Activated CD4-positive, alpha-beta T cell treated with anti-CD3 and anti-CD28 coated beads for 1 hour (primary cell): ENCODE data around the gene HUS1.
"Not testable (repeated sequence)": the region's sequence is repeated elsewhere in the genome, so short reads cannot be mapped to it uniquely, and the experiment has no call there.

Experiments used
- DNase-seq: peaks from one replicate; pipeline ENCODE4 v3.0.0-alpha.2; 2020

Gene HUS1

DNA sequence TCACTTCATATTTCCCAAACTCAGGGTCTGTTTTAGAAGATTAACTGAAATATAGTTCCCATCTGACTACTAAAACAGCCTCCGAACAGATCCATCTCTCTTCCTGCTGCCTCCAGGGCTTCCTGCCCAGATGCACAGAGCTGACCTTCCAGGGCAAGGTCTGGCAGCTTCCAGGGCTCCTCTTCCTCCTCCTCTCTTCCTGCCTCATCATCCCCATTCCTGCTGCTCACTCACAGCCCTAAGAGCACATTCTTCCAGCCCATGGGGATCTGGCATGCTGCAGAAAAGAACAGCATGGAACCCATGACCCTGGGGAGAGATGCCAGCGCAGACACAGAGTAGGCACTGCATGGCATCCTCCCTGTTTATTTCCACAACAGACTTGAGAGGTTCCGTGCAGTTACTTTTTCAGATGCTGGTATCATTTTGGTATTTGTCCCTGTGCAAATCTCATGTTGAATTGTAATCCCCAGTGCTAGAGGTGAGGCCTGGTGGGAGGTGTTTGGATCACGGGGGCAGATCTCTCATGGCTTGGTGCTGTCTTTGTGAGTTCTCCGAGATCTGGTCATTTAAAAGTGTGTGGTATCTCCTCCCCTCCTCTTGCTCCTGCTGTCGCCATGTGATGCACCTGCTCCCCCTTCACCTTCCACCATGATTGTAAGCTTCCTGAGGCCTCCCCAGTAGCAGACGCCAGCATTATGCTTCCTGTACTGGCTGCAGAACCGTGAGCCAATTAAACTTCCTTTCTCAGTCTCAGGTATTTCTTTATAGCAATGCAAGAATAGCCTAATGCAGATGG lies 35.5 kb downstream of the HUS1 start:
- no peak for DNase-seq

GRCh38 chr7:47942651-47943050 lies 36.8 kb downstream of the HUS1 start:
- not testable (repeated sequence) for DNase-seq

DNA sequence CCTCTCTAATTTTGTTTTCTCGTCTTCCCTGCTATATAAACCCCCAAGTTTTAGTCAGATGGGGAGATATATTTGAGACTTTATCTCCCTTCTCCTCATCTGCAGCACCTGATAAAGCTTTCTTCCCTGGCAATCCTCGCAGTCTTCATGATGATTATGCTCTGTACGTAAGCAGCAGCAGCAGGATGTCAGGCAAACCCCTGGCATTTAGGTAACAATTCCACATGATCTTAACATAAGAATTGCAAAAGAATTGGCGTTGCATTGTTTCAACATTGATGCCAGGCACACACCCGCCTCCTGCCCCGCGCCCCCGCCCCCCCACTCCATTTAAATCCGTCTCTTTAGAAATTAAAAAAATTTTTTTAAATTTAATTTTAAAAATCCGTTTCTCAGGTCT lies 37.3 kb downstream of the HUS1 start:
- DNase-seq = no peak

GRCh38 chr7:47941136-47941844 lies 38.1 kb downstream of the HUS1 start:
- no peak for DNase-seq

GRCh38 chr7:47940088-47941013 lies 39.1 kb downstream of the HUS1 start:
- DNase-seq = no peak

DNA sequence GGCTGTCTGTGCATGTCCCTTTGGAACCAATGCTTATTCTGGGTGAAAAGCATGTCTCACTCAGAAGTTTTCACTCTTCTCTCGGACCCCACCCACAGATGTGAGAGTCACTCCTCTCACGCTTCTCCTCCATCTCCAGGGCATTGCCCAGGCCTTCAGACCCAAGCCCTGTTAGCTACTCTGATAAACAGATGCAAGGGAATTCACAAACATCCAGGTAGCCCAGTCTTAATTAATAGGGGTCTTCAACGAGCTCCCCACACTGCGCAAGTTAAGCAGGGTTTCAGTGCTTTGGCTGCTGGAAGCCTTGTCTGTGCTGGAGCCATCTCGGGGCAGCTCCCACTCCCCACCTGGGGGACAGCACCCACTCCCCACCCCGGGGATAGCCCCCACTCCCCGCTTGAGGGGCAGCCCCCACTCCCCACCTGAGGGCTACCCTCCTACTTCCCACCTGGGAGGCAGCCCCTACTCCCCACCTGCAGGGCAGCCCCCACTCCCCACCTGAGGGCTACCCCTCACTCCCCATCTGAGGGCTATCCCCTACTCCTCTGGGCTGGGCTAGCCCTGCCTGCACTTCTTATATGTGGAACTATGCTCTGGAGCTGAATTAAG lies 39.9 kb downstream of the HUS1 start:
- DNase-seq = no peak

DNA sequence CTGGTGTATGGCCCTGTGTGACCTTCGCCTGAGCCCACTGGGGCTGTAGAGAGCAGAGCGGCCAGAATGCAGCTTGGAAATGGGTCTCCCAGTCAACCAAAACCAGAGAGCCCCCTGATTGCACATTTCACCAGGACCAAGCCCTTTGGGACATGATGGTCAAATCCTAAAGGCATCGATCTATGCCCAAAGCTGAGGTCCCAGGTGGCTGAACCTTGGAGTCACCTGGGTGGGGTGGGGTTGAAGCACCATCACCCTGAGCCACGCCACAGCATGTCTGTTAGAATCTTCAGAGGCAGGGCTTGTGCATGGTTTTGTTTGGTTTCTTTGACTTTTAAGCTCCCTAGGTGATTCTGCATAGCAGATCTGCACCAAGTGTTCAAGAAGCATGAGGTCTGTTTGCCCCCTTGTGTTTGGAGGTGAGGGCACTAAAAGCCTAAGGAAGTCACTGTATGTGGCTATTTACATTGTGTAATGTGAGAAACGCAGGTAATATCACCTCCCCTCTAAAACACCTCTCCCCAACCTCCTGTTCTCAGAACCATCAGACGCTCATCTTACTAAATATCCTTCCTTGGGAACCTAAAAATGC lies 40.7 kb downstream of the HUS1 start:
- no peak for DNase-seq

DNA sequence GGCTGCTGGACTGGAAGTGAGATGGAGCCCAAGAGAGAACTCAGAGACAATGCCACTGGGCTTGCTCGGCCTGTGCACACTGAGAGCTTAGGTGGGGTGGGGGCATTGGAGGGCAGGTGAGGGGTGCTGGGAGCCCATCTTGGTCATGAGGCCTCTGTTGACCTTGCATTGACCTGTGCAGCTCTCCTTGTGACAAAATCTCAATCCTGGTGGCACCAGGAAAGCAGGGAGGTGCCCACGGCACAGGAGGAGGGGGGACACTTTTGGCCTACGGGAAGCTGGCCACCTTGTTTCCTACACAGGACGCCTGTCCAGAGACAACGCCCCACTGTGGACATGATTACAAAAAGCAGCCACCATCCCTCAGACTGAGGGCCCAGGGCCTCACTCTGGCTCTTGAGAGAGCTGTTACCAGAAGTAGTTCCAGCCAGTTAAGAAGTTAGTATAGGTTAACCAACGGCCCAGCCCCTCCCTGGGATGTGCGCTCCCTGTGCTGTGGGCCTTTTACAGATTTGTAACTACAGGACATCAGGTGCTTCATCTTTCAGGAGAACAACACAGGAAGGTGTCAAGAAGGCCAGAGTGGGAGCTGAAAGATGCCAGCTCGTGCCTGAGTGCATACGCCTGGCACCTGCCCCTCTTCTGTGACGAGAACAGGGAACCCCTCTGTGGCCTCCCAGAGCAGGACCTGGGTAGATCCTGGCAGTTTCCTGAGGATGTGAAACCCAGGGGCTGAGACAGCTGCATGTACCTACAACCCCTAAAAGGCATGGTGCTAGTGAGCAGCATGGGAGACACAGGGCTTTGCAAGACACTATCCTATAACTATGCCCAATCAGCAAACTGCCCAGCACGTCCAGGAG lies 41.5 kb downstream of the HUS1 start:
- DNase-seq = no peak

DNA sequence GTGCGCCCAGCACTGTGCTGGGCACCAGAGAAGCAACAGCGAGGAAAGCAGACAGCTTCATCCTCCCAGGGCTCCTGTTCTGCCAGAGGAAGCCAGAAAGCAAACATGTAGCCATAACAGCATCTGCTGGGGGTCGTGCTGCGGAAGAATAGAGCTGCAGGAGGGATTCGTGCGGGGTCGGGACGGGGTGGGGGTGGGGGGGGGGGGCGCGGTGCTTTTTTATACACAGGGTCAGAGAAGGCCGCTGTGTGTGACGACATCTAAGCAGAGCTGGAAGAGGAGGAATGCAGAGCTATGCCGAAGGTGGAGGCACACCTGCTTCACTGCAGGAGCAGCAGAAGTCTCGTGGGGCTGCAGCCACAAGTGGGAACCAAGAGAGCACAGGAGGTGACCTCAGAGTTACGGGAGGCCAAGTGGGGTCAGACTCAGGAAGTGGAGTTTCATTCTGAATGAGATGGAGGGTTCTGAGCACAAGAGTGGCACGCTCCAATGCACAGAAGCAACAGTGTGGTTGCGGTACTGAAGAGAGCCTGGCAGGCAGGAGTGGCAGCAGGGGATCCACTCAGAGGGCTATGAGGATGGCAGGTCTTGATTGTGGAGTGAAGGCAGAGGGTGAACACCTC lies 42.2 kb downstream of the HUS1 start:
- no peak for DNase-seq

- no peak for DNase-seq
Observed at GRCh38 chr7:47936323-47936722, 43.1 kb downstream of the HUS1 start.

DNA sequence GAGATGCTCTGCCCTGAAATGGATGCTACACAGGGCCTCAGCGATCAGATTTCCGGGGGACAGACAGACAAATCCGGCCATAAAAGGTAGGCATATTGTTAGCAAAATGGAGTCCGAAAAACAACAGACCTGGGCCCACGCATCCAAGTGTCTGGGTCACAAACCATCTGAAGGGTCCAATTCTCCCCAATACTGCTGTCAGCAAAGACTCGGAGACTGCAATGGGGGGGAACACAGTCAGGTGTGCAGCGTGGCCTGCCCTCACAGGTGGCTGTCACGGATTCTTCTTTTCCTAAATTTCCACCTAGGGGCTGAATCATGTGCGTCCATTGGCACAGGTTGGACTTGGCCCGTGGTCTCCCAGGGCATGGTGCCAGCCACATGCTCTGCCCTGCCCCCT lies 44.1 kb downstream of the HUS1 start:
- DNase-seq = no peak

- no peak for DNase-seq
Observed at GRCh38 chr7:47934831-47935230, 44.6 kb downstream of the HUS1 start.

DNA sequence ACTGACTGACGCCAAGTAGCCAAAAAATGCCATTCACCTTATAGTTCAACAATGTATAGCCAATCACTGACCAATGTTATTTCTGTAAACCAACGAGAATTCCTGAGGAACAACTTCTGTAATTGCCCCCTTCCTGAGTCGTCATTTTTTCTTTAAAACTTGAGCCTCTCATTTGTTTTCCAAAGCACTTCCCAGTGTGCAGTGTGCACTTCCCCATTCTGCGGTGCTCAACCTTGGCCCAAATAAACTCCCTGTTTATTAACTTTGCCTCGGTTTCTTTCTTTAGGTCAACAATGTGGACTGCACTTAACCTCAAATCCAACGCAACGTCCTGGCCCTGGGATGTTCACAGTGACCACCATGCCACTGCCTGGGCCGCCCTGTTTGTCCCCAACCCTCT lies 46.2 kb downstream of the HUS1 start:
- no peak for DNase-seq

- DNase-seq = no peak
Observed at GRCh38 chr7:47932466-47933037, 46.9 kb downstream of the HUS1 start.

GRCh38 chr7:47932016-47932415 lies 47.4 kb downstream of the HUS1 start:
- DNase-seq = no peak

- no peak for DNase-seq
Observed at GRCh38 chr7:47931005-47932004, 48.1 kb downstream of the HUS1 start.

- no peak for DNase-seq
Observed at GRCh38 chr7:47924266-47924665, 55.1 kb downstream of the HUS1 start.

- DNase-seq = not testable (repeated sequence)
Observed at GRCh38 chr7:47923081-47923875, 56.1 kb downstream of the HUS1 start.
